ENCODE results near the gene RPS27L.
"Not testable (repeated sequence)": the region's sequence is repeated elsewhere in the genome, so short reads cannot be mapped to it uniquely, and the experiment has no call there.

RPS27L gene

DNA sequence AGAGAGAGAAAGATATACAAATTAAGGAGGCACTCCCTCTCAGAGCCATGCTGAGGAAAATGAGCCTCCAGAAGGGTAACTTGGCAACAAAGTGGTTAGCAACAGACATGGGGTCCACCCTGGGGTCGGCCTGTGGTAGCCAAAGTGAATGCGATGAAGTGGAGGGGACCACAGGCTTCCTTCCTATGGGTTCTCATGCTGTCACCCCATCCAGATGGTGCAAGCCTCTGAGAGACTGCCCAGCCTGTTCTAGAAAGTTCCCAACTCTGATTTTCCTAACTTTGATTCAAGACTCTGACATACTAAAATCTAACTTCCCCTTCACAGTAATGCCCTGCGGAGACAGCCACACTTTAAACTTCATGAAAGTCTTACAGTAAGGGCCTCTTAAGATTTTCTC lies 53.9 kb downstream of the RPS27L start:
- FAIRE-seq, result no peak
- no peak for DNase-seq (ENCODE audit: low spot score)

DNA sequence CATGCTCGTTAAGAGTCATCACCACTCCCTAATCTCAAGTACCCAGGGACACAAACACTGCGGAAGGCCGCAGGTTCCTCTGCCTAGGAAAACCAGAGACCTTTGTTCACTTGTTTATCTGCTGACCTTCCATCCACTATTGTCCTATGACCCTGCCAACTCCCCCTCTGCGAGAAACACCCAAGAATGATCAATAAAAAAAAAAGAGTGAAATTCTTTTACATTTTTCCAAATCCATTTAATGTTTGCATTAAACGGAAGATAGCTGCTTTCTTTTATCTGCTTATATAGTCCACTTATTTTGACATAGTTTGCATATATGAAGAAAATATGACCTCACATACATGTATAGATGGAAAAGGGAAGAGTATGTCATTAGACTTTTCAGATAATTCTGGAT lies 57.7 kb downstream of the RPS27L start:
- FAIRE-seq; DNase-seq (ENCODE audit: low spot score): not testable (repeated sequence)

DNA sequence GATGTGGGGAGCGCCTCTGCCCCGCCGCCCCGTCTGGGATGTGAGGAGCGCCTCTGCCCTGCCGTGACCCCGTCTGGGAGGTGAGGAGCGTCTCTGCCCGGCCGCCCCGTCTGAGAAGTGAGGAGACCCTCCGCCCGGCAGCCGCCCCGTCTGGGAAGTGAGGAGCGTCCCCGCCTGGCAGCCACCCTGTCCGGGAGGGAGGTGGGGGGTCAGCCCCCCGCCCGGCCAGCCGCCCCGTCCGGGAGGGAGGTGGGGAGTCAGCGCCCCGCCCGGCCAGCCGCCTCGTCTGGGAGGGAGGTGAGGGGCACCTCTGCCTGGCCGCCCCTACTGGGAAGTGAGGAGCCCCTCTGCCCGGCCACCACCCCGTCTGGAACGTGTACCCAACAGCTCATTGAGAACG lies 58.4 kb downstream of the RPS27L start:
- FAIRE-seq; DNase-seq (ENCODE audit: low spot score): not testable (repeated sequence)

Data from urothelium cell line (cell line).